Fibroblast of peridontal ligament (primary cell): ENCODE results near the gene DDX56.
"Not testable (repeated sequence)": the region's sequence is repeated elsewhere in the genome, so short reads cannot be mapped to it uniquely, and the experiment has no call there.

ENCODE experiments used
- DNase-seq: peaks from one replicate; pipeline ENCODE4 v3.0.0-alpha.2; 2010; ENCODE audit errors: extremely low read depth

The DDX56 gene

DNA sequence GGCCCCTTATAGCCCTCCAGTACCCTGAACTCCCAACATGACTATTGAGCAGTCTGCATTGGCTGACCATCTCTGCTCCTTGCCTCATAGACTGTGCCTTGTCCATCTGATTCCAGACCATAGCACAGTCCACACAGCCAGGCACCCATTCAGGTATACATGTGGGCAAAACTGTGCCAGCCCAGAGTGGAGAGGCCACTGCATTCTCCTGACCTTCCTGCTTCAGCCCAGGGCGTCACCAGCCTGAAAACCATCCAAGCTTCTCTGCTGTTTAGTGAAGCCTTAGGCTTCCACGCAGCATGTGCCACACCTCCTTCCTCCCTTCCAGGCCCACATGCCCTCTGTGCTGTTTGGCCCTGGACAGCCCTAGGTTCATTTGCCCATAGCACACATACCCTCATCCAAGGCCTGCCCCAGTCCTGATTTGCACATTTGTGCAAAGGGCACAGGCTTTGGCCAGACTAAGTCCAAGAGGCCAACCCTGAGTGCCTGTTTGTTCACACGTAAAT, 10.5 kb downstream of the DDX56 start:
- no peak for DNase-seq

DNA sequence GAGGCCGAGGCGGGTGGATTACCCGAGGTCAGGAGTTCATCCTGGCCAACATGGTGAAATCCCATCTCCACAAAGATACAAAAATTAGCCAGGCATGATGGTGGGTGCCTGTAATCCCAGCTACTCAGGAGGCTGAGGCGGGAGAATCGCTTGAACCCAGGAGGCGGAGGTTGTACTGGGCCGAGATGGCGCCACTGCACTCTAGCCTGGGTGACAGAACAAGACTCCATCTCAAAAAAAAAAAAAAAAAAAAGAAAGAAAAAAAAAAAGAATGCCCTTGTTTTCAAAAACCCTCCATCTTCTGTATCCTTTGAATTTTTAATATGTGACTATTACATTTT, 11.1 kb downstream of the DDX56 start:
- not testable (repeated sequence) for DNase-seq

DNA sequence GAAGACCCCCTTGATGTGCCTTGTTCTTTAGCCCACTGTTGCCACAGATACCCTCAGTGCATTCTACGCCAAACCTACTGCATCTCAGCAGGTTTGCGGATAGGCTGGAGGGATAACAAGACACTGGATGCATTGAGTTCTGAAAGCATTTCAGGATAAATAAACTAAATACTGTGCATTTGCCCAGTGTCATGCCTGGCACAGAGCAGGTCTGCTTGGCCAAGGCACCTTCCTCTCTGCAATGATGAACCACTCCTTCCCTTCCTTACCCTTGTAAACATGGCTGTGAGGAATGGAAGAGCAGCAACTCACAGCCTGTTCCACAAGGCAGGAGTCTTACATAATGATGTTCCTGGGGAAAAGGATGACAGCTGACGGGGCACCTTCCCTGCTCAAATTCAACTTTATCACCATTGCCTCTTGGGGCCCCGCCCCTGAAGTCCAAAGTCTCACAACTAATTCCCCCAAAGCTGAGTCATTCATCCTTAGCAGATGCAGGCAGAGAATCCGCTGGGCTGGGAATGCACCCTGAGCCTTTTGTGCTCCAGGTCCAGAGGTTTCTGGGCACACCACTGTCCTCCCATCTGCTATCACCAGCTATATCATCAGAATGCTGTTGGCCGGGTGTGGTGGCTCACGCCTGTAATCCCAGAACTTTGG, 11.6 kb downstream of the DDX56 start:
- DNase-seq = peak; percentile 20

DNA sequence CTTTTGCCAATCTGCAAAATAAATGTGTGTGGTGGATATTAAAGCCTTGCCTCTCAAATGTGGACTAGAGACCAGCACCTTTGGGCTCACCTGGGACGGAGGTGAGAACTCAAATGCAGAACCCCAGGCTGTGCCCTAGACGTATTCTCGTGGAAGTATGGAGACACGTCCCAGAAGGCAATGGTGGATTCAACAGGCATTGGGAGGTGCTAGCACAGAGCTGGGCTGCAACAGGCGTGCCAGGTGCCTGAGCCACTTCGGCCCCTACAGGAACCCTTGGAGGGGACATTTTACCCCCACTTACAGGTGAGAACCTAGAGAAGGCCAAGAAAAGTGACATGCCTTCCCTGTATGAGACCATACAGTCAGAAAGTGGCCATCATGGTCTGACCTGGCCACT, 12.2 kb downstream of the DDX56 start:
- DNase-seq = no peak

DNA sequence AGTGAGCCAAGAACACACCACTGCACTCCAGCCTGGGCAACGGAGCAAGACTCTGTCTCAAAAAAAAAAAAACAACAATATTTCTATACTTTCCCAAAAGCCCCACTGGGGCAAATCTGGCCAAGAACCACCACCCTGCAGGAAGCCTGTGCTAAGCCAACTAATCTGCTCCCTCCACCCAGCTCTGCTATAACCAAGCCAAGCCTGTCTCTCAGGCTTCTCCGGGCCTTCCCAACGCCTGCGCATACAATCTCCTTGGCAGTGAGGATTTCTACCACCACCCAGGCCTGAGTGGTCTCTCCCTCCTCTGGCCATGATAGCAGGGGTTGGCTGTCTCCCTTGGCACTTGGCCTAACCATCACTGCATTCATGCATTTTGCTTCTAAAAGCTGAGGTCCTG, 14.2 kb downstream of the DDX56 start:
- no peak for DNase-seq

DNA sequence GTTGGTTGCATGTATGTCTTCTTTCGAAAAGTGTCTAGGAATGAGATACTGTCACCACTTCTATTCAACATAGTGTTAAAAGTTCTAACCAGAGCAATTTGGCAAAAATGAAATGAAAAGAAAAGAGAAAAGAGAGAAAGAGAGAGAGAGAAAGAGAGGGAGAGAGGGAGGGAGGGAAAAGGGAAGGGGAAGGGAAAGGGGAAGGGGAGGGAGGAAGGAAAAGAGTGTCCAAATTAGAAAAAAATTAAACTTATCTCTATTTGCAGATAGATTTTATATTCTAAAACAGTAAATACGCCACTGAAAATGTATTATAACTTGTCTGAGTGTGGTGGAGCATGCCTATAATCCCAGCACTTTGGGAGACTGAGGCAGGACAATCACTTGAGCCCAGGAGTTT, 16.2 kb downstream of the DDX56 start:
- DNase-seq = no peak

DNA sequence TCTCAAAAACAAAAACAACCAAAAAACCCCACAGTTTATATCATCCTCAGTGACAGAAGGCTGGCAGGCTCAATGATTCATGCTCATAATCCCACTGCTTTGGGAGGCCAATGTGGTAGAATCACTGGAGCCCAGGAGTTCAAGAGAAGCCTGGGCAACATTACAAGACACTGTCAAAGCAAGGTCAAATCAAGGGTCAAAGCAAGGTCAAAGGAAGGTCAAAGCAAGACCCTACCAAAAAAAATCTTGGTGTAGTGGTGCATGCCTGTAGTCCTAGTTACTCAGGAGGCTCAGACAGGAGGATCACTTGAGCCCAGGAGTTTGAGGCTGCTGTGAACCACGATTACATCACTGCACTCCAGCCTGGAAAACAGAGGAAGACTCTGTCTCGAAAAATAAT, 18.4 kb downstream of the DDX56 start:
- no peak for DNase-seq

DNA sequence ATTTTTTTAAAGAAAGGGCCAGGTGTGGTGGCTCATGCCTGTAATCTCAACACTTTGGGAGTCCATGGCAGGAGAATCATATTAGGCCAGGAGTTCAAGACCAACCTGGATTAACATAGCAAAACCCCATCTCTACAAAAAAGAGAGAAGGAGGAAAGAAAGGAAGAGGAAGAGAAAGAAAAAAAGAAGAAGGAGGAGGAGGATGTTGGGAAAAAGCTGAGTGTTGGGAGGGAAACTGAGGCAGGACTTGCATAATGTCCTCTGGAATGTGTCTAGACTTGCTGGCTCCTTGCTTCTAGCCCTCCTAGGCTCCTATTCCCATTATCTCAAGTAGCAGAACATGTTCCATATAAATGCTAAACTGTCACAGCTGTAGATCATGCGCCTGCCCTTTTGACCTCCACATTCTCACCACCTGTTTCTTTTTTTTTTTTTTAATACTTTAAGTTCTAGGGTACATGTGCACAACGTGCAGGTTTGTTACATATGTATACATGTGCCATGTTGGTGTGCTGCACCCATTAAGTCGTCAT, 21.2 kb downstream of the DDX56 start:
- DNase-seq = not testable (repeated sequence)

DNA sequence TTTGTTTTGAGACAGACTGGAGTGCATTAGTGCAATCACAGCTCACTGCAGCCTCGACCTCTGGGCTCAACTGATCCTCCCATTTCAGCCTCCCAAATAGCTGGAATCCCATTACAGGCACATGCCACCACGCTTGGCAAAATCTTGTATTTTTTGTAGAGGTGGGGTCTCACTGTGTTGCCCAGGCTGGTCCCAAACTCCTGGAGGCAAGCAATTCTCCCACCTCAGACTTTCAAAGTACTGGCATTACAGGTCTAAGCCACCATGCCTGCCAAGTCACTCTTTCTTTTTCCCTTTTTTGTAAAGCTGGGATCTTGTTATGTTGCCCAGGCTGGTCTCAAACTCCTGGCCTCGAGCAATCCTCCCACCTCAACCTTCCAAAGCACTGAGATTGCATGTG, 24.3 kb downstream of the DDX56 start:
- no peak for DNase-seq

DNA sequence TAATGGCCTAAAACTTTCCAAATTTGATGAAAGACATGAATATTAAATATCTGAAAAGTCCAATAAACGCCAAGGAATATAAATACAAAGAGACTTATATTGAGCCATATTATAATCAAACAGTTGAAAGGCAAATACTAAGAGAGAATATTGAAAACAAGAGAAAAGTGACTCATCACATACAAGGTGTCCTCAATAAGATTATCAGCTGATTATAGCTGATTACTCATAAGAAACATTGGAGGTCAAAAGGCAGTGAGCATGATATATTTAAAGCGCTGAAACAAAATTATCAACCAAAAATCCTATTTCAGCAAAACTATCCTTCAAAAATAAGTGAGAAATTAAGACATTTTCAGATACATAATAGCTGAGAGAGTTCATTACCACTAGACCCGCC, 24.8 kb downstream of the DDX56 start:
- no peak for DNase-seq

DNA sequence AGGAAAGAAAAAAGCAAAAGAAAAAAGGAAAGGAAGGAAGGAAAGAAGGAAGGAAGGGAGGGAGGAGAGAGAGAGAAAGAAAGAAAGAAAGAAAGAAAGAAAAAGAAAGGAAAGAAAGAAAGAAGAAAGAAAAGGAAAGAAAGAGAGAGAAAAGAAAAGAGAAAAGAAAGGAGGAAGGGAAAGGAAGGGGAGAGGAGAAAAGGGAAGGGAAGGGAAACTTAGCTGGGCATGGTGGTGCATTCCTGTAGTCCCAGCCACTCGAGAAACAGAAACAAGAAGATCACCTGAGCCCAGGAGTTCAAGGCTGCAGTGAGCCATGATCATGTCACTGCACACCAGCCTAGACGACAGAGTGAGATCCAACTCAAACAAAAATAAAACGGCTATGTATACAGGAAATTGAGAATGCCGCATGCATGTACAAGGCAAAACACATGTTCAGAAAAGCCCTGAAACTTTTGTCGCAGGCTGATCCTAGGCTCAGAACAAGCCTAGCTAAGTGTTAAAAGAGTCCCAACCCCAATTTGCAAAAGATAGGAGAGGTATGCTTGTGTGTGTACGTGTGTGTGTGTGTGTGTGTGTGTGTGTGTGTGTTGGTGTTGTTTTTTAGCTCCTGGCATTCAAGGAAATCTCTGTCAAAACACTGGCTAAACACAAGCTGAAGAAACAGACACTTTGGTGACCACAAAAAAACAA, 26.0 kb downstream of the DDX56 start:
- DNase-seq = peak; percentile 3

DNA sequence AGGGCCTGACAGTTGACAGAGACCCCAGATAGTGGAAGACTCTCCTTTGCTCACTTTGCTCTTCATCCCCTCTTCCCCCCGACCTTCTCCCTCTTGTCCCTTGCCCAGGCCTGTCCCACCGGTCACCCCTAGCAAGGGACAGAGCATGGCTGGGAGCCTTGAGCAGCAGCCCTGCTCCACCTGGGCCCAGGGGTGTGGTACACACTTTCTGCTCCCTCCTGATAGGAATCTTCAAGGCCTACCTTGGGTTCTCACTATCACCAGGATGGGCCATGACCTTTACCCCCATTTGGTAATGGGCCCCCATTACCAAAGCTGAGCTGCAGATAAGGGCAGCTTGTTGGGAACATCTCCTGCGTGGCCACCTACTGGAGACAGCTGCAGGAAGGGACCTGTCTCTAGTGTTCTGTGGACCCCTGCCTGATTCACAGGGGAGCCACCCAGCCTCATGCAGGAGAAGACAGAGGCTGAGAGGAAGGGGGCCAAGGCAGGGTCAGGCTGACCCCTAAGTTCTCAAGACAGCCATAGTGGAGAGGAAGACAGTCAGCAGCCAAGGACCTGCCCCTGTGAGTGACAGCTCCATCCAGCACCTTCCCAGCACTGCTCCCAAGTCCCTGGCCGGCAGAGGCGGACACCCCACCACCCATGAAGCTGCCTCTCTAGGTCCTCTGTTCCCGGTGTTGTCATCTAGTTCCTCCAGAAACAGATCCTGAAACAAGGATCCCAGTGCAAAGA, 31.7 kb downstream of the DDX56 start:
- DNase-seq = no peak

DNA sequence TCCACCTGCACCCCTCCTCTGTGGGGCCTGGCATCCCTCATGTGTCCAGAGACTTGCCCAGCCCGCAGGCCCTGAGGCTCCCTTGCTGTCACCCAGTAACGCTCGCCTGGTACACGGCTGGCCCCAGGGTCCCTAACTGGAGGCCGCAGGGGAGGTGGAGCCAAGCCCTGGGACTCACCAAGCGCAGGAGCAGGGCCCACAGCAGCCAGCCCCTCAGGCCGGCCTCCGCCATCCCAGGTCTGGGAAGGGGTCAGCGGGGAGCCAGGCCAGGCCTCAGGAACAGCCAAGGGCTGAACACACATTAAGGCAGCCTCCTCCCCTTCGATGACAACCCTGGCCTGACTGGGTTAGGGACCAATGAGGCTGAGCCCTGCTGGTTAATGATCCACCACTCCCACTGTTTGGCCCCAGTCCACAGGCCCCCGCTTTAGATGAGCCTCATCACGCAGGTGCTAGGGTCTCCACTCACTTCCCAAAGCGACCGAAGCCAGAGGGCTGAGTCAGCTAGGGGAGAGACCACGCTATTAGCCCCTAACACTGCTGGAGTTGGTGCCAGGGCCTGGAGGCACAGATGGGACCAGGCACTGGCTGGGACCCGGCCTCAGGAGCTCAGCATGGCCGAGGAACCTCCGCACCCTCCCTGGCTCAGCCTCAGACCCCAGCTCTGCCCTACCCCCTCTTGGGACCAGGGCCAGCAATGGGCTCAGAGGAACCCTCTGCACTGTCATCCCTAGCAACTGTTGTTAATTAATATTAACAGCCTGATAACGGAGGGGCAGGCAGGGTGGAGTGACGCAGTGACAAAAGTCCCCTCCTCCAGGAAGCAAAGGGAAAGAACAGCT, 32.5 kb downstream of the DDX56 start, which contains the start of gene NPC1L1:
NPC1L1 (minus strand) TSS at position 303 of the 842 bp plus-strand sequence; CDS start at position 232, 71 bp downstream.
- no peak for DNase-seq

DNA sequence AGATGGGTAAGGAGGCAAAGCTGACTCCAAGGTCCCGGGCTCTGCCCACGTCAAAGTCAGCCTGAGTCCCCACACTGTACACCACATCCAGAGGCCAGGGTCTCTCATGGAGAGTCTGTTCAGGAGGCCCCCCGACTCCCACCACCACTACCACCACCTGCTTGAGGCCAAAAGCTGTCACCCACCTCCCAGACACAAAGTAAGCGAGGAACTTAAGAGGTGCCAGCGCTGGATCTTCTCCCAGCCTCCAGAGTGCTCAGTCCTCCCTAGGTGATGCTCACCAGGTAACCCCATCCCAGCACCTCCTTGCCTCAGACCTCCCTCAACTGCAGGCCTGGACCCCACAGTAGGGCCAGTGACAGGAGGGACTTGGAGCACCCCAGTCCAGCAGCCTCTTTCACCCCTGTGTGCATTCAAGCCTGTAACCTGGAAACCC, 33.1 kb downstream of the DDX56 start:
- no peak for DNase-seq

DNA sequence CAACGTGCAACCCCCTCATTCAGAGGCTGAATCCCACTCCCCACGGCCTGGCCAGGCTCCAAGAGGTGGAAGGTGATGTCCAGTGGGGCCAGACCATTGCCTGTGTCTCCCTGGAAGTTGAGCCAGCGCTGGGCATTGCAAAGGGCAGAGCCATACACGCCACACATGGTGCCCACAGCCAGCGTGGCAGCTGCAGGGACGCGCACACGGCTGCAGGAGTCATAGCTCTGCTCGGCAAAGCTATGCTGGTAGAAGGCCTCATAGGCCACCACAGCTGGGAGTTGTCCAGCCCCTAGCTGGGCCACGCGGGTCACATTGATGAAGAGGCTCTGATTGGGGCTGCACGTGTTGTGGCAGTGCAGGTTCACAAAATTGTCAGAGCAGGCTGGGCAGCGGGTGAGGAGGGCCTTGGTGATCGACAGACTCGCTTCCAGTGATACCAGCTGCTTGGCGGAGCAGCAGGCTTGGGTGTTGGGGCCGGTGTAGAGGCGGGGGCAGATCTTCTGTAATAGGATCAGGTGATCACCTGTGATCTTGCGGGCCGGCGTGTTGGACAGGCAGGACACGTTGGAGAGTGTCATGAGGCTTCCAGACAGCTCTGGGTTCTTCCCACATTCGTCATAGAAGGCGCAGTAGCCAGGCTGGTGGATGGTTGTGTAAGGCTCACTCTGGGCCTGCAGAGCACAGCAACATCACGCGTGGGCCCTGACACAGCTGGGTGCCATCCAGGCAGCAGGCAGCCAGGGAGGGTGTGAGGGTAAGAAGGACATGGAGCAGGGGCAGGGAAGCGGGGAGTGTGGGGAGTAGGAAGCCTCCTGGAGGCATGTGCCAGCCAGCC, 33.8 kb downstream of the DDX56 start:
- DNase-seq = no peak

DNA sequence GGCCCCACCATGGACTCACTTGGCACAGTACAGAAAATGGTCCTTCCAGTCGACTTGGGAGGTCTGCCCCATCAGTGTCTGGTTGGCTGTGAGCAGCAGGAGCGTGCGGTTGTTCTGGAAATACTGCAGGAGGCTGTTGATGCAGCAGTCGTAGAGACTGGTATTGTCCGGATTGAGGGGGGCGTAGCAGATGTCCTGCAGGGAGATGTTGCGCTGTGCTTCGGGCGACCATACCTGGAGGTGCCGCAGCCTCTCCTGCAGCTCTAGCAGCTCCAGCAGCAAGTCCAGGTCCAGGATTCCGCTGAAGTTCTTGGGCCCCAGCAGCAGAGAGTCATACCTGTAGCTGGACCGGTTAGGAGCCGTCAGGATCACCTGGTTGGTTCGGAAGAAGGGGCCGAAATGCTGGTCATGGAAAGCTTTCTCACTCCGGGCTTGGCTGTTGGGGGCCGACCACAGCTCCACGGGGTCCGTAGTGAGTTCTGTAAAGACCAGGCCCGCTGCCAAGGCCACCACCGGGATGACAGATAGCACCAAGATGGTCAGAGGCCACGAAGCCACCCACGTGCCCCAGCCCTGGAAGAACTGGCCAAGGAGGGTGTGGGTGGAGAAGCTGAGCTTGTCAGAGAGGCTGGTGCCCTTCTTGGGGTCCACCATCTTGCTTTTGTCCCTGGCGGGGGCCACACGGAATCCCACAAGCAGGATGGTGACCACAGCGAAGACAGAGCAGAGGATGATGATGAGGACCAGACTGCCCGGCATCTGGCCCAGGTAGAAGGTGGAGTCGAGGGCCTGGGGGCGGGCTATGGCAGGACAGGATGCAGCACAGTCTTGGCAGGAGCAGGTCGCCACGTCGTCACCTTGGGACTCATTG, 34.7 kb downstream of the DDX56 start:
- no peak for DNase-seq

DNA sequence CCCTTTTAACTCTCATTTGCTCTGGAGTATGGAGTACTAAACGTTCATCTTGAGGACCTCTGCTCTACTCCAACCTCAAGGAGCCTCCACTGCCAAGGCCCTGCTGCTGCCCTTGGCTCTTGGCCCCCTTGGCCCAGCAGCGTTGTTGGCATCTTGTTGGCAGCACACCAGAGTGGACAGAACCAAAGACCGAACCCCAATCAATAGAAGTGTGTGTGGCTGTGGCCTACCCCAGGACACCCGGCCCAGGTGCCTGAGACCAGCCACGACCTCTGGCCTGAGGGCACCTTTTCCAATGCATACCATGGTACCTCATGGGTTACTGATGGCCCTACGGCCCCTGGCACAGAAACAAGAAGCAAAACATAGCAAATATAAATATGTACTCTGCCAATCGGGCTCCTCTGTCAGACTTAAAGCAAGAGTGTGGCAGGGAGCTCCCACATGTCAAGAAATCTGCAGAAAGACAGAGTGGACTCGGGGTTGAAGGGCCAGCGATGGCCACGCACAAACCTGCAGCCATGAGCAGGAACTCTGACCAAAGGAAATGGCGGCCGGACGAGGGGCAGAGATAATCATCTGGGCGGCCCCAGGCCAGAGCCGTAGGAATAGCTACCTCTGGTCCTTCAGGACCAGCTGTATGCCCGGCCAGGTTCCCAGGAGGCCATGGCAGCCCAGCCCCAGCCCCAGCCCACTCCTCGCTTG, 35.5 kb downstream of the DDX56 start:
- no peak for DNase-seq

DNA sequence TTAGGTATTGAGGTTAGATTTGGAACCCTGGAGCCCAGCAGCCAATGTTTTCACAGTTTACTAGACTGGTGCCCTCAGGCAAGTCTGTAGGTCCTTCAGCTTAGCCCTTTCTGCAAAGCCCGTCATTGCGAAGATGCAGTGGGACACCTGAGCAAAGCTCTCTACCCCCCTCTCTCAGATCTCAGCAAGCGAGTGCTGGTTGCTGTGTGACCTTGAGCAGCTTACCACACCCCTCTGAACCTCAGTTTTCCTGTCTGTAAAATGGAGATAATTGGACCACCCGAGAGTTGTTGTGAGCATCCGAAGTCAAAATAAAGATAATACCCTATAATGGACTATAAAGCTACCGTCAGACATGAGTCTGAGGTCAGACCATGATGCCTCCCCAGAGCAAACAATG, 36.3 kb downstream of the DDX56 start:
- no peak for DNase-seq

DNA sequence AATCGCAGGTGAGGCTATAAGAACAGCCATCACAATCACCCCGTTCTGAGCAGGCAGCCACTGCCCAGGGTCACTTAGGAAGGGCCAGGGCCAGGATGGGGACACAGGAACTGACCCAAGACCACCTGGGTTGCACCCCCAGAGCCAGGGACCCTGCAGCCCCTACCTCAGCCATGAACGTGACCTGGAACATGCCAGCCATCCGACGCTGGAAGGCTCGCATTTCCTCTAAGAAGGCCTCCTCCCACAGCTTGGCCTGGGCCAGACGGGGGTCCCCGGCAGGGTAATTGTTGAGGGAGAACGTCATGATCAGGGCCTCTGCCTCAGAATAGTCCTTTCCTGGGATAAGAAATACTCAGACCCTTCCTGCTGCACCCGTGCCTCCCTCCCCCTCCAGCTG, 37.6 kb downstream of the DDX56 start:
- DNase-seq = no peak
